VCaP (cell line): Measurements from ENCODE around the gene TIMM50.

ENCODE experiments used
- H3K27ac ChIP-seq: fragments of 450-650 bp; 2 replicates; pipeline ENCODE4 v1.5.1; 2017
- TF ChIP-seq, protein P1 (sequence below): fragments of 450-650 bp; conservative IDR thresholded peaks from 2 replicates; pipeline ENCODE4 v1.5.1; 2017; ENCODE audit warnings: mild to moderate bottlenecking, moderate library complexity

The TIMM50 gene

GRCh38 chr19:39463403-39463802 is 17.2 kb upstream of the TIMM50 start:
- H3K27ac ChIP-seq, result peak overlapping the region; percentile 59
- TF ChIP-seq, protein P1, sequence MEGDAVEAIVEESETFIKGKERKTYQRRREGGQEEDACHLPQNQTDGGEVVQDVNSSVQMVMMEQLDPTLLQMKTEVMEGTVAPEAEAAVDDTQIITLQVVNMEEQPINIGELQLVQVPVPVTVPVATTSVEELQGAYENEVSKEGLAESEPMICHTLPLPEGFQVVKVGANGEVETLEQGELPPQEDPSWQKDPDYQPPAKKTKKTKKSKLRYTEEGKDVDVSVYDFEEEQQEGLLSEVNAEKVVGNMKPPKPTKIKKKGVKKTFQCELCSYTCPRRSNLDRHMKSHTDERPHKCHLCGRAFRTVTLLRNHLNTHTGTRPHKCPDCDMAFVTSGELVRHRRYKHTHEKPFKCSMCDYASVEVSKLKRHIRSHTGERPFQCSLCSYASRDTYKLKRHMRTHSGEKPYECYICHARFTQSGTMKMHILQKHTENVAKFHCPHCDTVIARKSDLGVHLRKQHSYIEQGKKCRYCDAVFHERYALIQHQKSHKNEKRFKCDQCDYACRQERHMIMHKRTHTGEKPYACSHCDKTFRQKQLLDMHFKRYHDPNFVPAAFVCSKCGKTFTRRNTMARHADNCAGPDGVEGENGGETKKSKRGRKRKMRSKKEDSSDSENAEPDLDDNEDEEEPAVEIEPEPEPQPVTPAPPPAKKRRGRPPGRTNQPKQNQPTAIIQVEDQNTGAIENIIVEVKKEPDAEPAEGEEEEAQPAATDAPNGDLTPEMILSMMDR, result no peak

DNA sequence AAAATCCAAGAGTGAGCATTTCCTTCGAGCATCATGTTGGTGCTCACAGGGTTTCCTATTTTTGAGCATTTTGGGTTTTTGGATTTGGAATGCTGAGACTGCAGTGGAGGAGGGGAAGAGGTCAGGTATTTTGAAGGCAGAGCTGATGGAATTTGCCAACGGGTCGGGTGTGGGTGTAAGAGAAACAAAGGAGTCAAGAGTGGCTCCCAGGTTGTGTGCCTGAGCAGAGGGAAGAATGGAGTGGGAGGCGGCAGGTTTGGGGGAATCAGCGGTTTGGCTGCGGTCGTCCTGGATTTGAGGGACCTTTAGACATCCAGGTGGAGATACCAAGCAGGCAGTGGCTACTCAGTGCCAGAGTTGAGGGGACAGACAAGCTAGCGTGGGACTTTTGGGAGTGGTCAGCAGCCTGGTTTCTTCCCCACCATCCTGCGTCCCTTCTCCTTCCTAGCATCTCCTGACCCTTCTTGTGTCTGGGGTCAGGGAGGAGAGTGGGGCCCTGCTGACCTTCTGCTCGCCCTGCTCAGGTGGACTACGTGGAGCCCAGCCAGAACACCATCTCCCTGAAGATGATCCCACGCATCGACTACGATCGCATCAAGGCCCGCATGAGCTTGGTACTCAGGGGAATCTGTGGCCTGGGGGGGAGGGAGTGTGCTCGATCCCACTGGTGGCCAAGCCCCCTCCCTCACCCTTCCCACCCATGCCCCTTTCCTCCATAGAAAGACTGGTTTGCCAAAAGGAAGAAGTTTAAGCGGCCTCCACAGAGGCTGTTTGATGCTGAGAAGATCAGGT is 14.5 kb upstream of the TIMM50 start:
- no peak overlapping the region for H3K27ac ChIP-seq
- TF ChIP-seq, protein P1, result no peak

DNA sequence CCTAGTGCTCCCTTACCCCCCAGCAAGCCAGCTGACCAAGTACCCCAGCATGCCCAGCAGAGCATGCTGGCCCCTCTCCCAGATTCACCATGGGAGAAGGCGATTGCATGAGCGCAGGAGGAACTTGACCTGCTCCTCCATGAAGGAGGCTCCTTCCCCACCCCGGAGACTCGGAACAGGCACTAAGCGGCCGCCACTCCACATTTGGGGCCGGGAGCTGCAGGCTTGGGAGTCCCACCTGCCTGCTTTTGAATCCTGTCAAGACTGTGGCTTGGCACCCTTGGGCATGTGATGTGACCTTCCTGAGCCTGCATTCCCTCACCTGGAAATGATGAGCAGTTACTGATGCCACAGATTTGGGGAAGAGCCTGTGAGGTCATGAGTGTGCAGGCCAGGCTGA is 12.7 kb upstream of the TIMM50 start:
- TF ChIP-seq, protein P1, result no peak
- H3K27ac ChIP-seq, result no peak overlapping the region

- H3K27ac ChIP-seq, result no peak overlapping the region
- TF ChIP-seq, protein P1, result no peak
Observed at GRCh38 chr19:39469036-39469435, 11.6 kb upstream of the TIMM50 start.

GRCh38 chr19:39469567-39469966 is 11.1 kb upstream of the TIMM50 start:
- no peak overlapping the region for H3K27ac ChIP-seq
- TF ChIP-seq, protein P1, result no peak

DNA sequence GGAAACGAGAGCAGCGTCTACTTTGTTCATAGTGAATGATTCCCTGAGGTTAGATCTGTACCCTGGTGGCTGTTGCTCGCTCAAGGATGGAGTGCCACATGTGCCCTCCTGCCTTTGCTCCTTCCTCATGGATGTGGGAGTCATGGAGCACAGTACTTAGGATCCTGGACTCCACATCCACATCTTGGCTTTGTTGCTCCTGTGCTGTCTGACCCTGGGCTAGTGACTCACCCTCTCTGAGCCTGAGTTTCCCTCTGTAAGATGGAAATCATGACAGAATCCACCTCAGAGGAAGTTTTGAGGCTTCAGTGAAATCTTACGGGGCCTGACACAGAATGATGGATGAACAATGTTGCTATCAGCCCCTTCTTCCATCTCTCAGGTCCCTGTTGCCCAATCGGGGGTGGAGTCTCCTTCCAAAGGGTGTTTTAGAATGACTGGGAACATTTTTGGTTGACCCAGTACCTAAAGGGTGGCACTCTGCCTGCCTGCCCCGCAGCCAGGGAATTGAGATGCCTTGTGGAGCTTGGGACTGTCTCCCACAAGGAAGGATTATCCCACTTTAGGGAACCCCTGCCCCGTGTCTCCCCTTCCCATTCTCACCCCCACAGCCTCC is 9.8 kb upstream of the TIMM50 start:
- TF ChIP-seq, protein P1, result no peak
- H3K27ac ChIP-seq, result no peak overlapping the region

GRCh38 chr19:39471756-39472536 is 8.7 kb upstream of the TIMM50 start:
- H3K27ac ChIP-seq, result no peak overlapping the region
- TF ChIP-seq, protein P1, result no peak
